HEK293 (cell line): ENCODE measurements around the gene SH2D2A.

Source experiments
- CTCF ChIP-seq: fragments of 450-650 bp; formaldehyde crosslinking; IDR thresholded peaks from 2 replicates; pipeline ENCODE4 v1.5.1; 2016; ENCODE audit warnings: missing biosample characterization, missing genetic modification characterization
- GLI4 ChIP-seq: fragments of 450-650 bp; formaldehyde crosslinking; IDR thresholded peaks from 2 replicates; pipeline ENCODE4 v1.5.1; 2016; ENCODE audit warnings: missing biosample characterization, missing genetic modification characterization
- HIC1 ChIP-seq: fragments of 450-650 bp; formaldehyde crosslinking; IDR thresholded peaks from 2 replicates; pipeline ENCODE4 v1.5.1; 2016; ENCODE audit warnings: missing biosample characterization, missing genetic modification characterization
- PRDM6 ChIP-seq: fragments of 450-650 bp; formaldehyde crosslinking; IDR thresholded peaks from 2 replicates; pipeline ENCODE4 v1.5.1; 2017; ENCODE audit warnings: missing biosample characterization, missing genetic modification characterization
- TRIM28 ChIP-seq: IDR thresholded peaks from 2 replicates; pipeline ENCODE4 v1.6.1; 2011; ENCODE audit warnings: low read length, control low read depth, borderline replicate concordance
- ZNF121 ChIP-seq: fragments of 450-650 bp; formaldehyde crosslinking; IDR thresholded peaks from 2 replicates; pipeline ENCODE4 v1.5.1; 2016; ENCODE audit warnings: missing biosample characterization, missing genetic modification characterization
- ZNF211 ChIP-seq: fragments of 450-650 bp; formaldehyde crosslinking; IDR thresholded peaks from 2 replicates; pipeline ENCODE4 v1.5.1; 2016; ENCODE audit warnings: low read depth, missing biosample characterization, missing genetic modification characterization
- ZNF350 ChIP-seq: fragments of 450-650 bp; formaldehyde crosslinking; IDR thresholded peaks from 2 replicates; pipeline ENCODE4 v1.5.0; 2017; ENCODE audit warnings: missing biosample characterization, mild to moderate bottlenecking, missing genetic modification characterization
- ZNF660 ChIP-seq: fragments of 450-650 bp; IDR thresholded peaks from 2 replicates; pipeline ENCODE4 v1.5.1; 2018; ENCODE audit warnings: missing biosample characterization, mild to moderate bottlenecking, missing genetic modification characterization
- ZNF670 ChIP-seq: fragments of 450-650 bp; formaldehyde crosslinking; IDR thresholded peaks from 2 replicates; pipeline ENCODE4 v1.5.1; 2016; ENCODE audit warnings: missing biosample characterization, missing genetic modification characterization, low read depth
- ZNF76 ChIP-seq: fragments of 450-650 bp; formaldehyde crosslinking; IDR thresholded peaks from 2 replicates; pipeline ENCODE4; 2016; ENCODE audit warnings: low read depth, missing biosample characterization, missing genetic modification characterization, borderline replicate concordance
- ZSCAN16 ChIP-seq: fragments of 450-650 bp; formaldehyde crosslinking; IDR thresholded peaks from 2 replicates; pipeline ENCODE4 v1.5.1; 2016; ENCODE audit warnings: missing biosample characterization, missing genetic modification characterization

GRCh38 chr1:156789621-156790318 is 26.9 kb downstream of the SH2D2A start:
- TF ChIP-seq ZNF670 (tag by site-specific recombination) (no peak), CTCF (tag by site-specific recombination) (no peak), ZNF121 (tag by site-specific recombination) (no peak), ZNF76 (tag by site-specific recombination) (no peak), ZNF350 (tag by site-specific recombination) (no peak), TRIM28 (no peak), PRDM6 (no peak), GLI4 (tag by site-specific recombination) (no peak), ZNF211 (tag by site-specific recombination) (no peak), ZNF660 (no peak), HIC1 (no peak), ZSCAN16 (tag by site-specific recombination) (no peak)
